ENCODE results near the gene UTP20.
"Not testable (repeated sequence)": the region's sequence is repeated elsewhere in the genome, so short reads cannot be mapped to it uniquely, and the experiment has no call there.

The UTP20 gene

DNA sequence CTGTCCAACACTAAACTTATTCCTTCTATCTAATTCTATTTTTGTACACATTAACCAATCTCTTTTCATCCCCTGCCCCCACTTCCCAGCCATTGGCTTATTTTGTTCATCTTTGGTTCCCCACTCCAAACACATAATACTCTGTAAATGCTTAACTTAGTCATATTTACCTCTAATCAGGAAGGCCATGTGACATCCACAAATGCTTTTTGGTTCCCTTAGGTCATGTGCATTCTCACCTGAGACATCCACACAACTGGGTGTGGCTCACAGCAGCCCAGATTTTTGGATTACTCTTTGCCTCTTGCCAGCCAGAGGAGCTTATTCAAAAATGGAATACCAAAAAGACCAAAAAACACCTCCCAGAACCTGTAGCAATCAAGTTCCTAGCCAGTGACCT, 99.2 kb downstream of the UTP20 start:
- no peaks in the 10 kb centered on the region for H3K9me3 ChIP-seq (ENCODE audit: insufficient read depth, low read length)
- no peaks in the 10 kb centered on the region for H3K27me3 ChIP-seq (ENCODE audit: insufficient read depth, insufficient read length)
- no peak for DNase-seq (ENCODE audit: low read depth, low spot score)
- no peak overlapping the region for H3K4me3 ChIP-seq (ENCODE audit: insufficient read length, low read depth)
- TF ChIP-seq ZNF274 (IDR thresholded peaks at IDR 0.05; ENCODE audit: low read depth, low read length) (no peak), YY1 (IDR thresholded peaks at IDR 0.05; ENCODE audit: insufficient read depth, insufficient read length) (no peak), SUZ12 (IDR thresholded peaks at IDR 0.05; ENCODE audit: extremely low read depth, insufficient read depth, insufficient read length) (no peak)
- peaks cover 93% of the 10 kb centered on the region for H3K36me3 ChIP-seq (ENCODE audit: insufficient read depth, insufficient read length, low read length)
- no peak overlapping the region for H3K9ac ChIP-seq (ENCODE audit: insufficient read length, low read depth)
- H3K4me1 ChIP-seq (ENCODE audit: insufficient read depth, insufficient read length): no peaks in the 10 kb centered on the region

DNA sequence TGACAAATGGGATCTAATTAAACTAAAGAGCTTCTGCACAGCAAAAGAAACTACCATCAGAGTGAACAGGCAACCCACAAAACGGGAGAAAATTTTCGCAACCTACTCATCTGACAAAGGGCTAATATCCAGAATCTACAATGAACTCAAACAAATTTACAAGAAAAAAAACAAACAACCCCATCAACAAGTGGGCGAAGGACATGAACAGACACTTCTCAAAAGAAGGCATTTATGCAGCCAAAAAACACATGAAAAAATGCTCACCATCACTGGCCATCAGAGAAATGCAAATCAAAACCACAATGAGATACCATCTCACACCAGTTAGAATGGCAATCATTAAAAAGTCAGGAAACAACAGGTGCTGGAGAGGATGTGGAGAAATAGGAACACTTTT, 111.3 kb downstream of the UTP20 start:
- H3K4me1 ChIP-seq (ENCODE audit: insufficient read depth, insufficient read length); H3K4me3 ChIP-seq (ENCODE audit: insufficient read length, low read depth); H3K27me3 ChIP-seq (ENCODE audit: insufficient read depth, insufficient read length); DNase-seq (ENCODE audit: low read depth, low spot score); H3K9ac ChIP-seq (ENCODE audit: insufficient read length, low read depth); H3K9me3 ChIP-seq (ENCODE audit: insufficient read depth, low read length): not testable (repeated sequence)
- peaks cover 60% of the 10 kb centered on the region for H3K36me3 ChIP-seq (ENCODE audit: insufficient read depth, insufficient read length, low read length)

DNA sequence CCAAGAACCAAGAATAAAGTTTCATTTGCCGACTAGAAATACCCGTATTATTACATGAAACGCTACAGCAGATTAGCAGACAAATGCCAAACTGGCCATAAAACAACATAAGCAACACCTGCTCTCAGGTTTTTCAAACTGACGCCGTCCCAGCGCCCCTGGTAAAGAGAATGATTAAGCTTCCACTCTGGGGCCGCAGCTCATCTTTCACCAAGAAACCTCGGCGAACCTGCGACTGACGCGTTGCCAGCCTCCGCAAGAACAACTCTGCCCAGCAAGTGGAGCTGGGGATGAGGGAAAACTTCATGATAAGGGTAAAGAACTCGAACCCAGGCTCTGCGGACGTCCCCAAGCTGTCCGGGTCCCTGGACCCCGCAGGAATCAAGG, 127.1 kb downstream of the UTP20 start:
- H3K9ac ChIP-seq (ENCODE audit: insufficient read length, low read depth): peak overlapping the region; percentile 97
- DNase-seq (ENCODE audit: low read depth, low spot score): no peak
- H3K9me3 ChIP-seq (ENCODE audit: insufficient read depth, low read length): no peaks in the 10 kb centered on the region
- no peak for TF ChIP-seq ZNF274 (IDR thresholded peaks at IDR 0.05; ENCODE audit: low read depth, low read length)
- no peak for TF ChIP-seq SUZ12 (IDR thresholded peaks at IDR 0.05; ENCODE audit: extremely low read depth, insufficient read depth, insufficient read length)
- TF ChIP-seq YY1 (IDR thresholded peaks at IDR 0.05; ENCODE audit: insufficient read depth, insufficient read length): no peak
- H3K27me3 ChIP-seq (ENCODE audit: insufficient read depth, insufficient read length): no peaks in the 10 kb centered on the region
- H3K4me3 ChIP-seq (ENCODE audit: insufficient read length, low read depth): peak overlapping the region; percentile 96
- H3K4me1 ChIP-seq (ENCODE audit: insufficient read depth, insufficient read length): peaks cover 3% of the 10 kb centered on the region
- peaks cover 31% of the 10 kb centered on the region for H3K36me3 ChIP-seq (ENCODE audit: insufficient read depth, insufficient read length, low read length)

DNA sequence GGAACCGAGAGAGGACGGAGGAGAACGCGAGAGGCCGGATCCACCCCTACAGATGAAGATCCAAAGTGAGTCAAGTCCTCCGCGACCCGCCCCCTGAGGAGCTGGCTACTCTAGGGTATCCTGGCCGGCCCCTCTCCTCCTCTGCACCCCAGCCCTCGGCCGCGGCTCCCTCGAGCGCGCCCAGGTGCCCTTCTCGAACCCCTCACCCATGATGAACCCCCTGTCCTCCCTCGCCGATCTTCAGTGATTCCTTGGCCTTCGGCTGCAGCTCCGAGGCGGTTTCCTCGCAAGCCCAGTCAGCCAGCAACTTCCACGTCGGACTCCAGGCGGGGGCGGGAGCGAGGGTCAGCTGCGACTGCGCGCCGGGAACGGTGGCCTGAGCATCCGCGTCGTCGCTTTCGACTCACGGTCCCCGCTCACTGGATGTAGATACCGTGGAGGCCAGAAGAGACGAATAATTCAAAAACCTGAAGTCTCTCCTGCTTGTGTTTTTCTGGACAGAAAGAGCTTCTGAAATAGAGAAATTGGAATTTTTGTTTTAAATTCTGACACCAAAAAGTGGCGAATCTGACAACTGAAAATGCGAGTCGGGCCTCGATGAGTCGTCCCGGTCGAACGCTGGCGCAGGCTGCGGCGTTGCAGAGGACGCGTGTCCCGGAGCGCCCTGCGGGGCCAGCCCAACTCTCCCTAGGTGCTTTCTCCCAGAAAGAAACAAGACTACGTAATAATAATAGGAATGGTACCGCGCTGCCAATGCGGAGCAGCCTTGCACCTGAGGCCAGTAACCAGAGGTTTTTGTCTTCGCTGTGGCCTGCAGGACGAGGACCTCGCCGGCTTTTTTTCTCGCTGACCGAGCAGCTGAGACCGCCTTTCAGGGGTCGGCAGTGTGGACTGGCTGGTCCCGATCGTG, 127.8 kb downstream of the UTP20 start, which contains the start of gene ARL1:
ARL1 (minus strand) TSS at position 337 of the 910 bp plus-strand sequence; CDS start at position 210, 127 bp downstream.
- Histone ChIP-seq H3K36me3 (ENCODE audit: insufficient read depth, insufficient read length, low read length) (peaks cover 25% of the 10 kb centered on the region), H3K4me1 (ENCODE audit: insufficient read depth, insufficient read length) (peaks cover 3% of the 10 kb centered on the region), H3K4me3 (ENCODE audit: insufficient read length, low read depth) (peak within 1 kb of the TSS; percentile 96), H3K9me3 (ENCODE audit: insufficient read depth, low read length) (no peaks in the 10 kb centered on the region), H3K27me3 (ENCODE audit: insufficient read depth, insufficient read length) (no peaks in the 10 kb centered on the region), H3K9ac (ENCODE audit: insufficient read length, low read depth) (peak within 1 kb of the TSS; percentile 97)
- TF ChIP-seq YY1 (IDR thresholded peaks at IDR 0.05; ENCODE audit: insufficient read depth, insufficient read length) (no peak), SUZ12 (IDR thresholded peaks at IDR 0.05; ENCODE audit: extremely low read depth, insufficient read depth, insufficient read length) (no peak), ZNF274 (IDR thresholded peaks at IDR 0.05; ENCODE audit: low read depth, low read length) (no peak)
- peak; percentile 69 for DNase-seq (ENCODE audit: low read depth, low spot score)

DNA sequence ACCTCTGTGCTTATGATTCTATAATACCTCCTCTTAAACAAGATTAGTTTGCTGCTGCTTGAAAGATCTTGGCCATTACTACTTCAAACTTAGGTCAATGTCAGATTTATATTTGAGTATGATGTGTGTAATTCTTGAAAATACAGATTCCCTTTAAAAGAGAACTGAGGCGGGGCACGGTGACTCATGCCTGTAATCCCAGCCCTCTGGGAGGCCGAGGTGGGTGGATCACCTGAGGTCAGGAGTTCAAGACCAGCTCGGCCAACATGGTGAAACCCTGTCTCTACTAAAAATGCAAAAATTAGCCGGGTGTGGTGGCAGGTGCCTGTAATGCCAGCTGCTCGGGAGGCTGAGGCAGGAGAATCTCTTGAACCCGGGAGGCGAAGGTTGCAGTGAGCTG, 130.3 kb downstream of the UTP20 start:
- not testable (repeated sequence) for H3K9me3 ChIP-seq (ENCODE audit: insufficient read depth, low read length); H3K27me3 ChIP-seq (ENCODE audit: insufficient read depth, insufficient read length); H3K9ac ChIP-seq (ENCODE audit: insufficient read length, low read depth); DNase-seq (ENCODE audit: low read depth, low spot score); H3K36me3 ChIP-seq (ENCODE audit: insufficient read depth, insufficient read length, low read length); H3K4me3 ChIP-seq (ENCODE audit: insufficient read length, low read depth); H3K4me1 ChIP-seq (ENCODE audit: insufficient read depth, insufficient read length)

DNA sequence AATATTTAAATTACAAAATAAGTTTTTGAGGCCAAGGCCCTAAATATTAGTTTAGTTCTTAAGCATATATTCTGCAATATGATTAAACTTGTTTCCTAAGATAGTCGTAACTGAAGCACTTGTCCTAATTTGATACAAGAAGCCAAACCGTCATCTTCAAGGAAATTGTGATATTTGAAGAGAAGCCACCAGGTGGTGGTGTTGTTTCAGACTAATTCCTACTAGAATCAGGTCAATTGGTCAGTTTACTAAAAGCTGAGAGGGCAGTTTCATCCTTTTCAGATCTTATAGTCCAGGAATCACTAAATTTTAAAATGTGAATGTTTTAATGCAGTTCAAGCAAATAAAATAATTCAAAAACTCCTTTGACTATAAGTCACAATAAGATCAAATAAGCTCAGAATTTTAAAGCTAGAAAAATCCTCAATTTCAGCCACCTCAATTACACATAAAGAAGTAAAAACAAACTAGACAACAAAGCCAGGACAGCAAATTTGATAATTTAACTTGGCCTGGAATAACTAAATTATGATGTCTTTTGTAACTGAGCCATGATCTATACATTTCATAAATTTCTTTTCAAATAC, 134.7 kb downstream of the UTP20 start:
- Histone ChIP-seq H3K27me3 (ENCODE audit: insufficient read depth, insufficient read length) (no peaks in the 10 kb centered on the region), H3K9me3 (ENCODE audit: insufficient read depth, low read length) (no peaks in the 10 kb centered on the region), H3K9ac (ENCODE audit: insufficient read length, low read depth) (no peak overlapping the region), H3K4me1 (ENCODE audit: insufficient read depth, insufficient read length) (no peaks in the 10 kb centered on the region), H3K4me3 (ENCODE audit: insufficient read length, low read depth) (no peak overlapping the region), H3K36me3 (ENCODE audit: insufficient read depth, insufficient read length, low read length) (no peaks in the 10 kb centered on the region)
- no peak for TF ChIP-seq ZNF274 (IDR thresholded peaks at IDR 0.05; ENCODE audit: low read depth, low read length)
- TF ChIP-seq YY1 (IDR thresholded peaks at IDR 0.05; ENCODE audit: insufficient read depth, insufficient read length): no peak
- no peak for TF ChIP-seq SUZ12 (IDR thresholded peaks at IDR 0.05; ENCODE audit: extremely low read depth, insufficient read depth, insufficient read length)
- peak; percentile 57 for DNase-seq (ENCODE audit: low read depth, low spot score)

DNA sequence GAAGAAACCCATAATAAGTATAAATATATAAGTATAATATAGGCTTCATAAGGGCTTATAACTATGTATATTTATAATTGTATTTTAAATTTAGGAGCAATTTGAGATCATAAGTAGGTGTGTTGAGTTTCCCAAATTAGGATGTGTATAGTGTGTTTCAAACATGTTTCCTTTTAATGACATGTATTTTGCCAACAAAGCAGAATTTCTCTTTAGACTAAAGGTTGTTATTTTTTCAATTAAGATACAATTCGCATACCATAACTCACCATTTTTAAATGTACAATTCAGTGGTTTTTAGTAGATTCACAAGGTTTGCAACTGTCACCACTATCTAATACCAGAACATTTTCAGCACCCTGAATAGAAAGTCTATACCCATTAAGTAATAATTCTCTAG, 135.3 kb downstream of the UTP20 start:
- no peak overlapping the region for H3K4me3 ChIP-seq (ENCODE audit: insufficient read length, low read depth)
- no peak overlapping the region for H3K9ac ChIP-seq (ENCODE audit: insufficient read length, low read depth)
- no peaks in the 10 kb centered on the region for H3K4me1 ChIP-seq (ENCODE audit: insufficient read depth, insufficient read length)
- H3K27me3 ChIP-seq (ENCODE audit: insufficient read depth, insufficient read length): no peaks in the 10 kb centered on the region
- no peaks in the 10 kb centered on the region for H3K9me3 ChIP-seq (ENCODE audit: insufficient read depth, low read length)
- no peak for TF ChIP-seq YY1 (IDR thresholded peaks at IDR 0.05; ENCODE audit: insufficient read depth, insufficient read length)
- TF ChIP-seq ZNF274 (IDR thresholded peaks at IDR 0.05; ENCODE audit: low read depth, low read length): no peak
- no peak for TF ChIP-seq SUZ12 (IDR thresholded peaks at IDR 0.05; ENCODE audit: extremely low read depth, insufficient read depth, insufficient read length)
- no peak for DNase-seq (ENCODE audit: low read depth, low spot score)
- no peaks in the 10 kb centered on the region for H3K36me3 ChIP-seq (ENCODE audit: insufficient read depth, insufficient read length, low read length)

DNA sequence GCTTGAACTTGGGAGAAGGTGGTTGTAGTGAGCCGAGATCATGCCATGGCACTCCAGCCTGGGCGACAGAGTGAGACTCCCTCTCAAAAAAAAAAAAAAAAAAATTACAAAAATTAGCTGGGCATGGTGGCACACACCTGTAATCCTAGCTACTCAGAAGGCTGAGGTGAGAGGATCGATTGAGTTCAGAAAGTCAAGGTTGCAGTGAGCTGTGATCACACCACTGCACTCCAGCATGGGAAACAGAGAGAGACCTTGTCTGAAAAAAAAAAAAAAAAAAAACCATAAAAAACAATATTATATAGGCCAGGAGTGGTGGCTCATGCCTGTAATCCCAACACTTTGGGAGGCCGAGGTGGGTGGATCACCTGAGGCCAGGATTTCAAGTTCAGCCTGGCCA, 142.2 kb downstream of the UTP20 start:
- DNase-seq (ENCODE audit: low read depth, low spot score); H3K27me3 ChIP-seq (ENCODE audit: insufficient read depth, insufficient read length); H3K9me3 ChIP-seq (ENCODE audit: insufficient read depth, low read length); H3K36me3 ChIP-seq (ENCODE audit: insufficient read depth, insufficient read length, low read length); H3K9ac ChIP-seq (ENCODE audit: insufficient read length, low read depth); H3K4me1 ChIP-seq (ENCODE audit: insufficient read depth, insufficient read length); H3K4me3 ChIP-seq (ENCODE audit: insufficient read length, low read depth): not testable (repeated sequence)

Measured in NT2/D1 (cell line).